Panc1 (cell line): ENCODE results near the gene NDUFAF4. TPM values are rescaled to one million over a fixed set of nuclear protein-coding genes. Genes with fewer than 3 reads are reported as not detected.

ENCODE experiments used
- ATAC-seq: fragments of 200-7000 bp; cut with Tn5 transposase; 2 replicates; pipeline ENCODE4 v1.9.1; 2020; ENCODE audit warnings: mild to moderate bottlenecking, moderate library complexity
- BruUV-seq: library from RNA; stranded (reverse); fragments of 400-500 nt; replicated peaks from 2 replicates; lab custom pipeline; 2021; lab: Mats Ljungman, UMichigan
- CTCF ChIA-PET: fragments of 300-600 bp; sonication (Branson Sonifier 250); formaldehyde crosslinking; loops from one replicate; lab custom pipeline; 2022; ENCODE audit warnings: antibody characterized with exemption; lab: Charles Lee
- POLR2A ChIA-PET: fragments of 300-600 bp; sonication (Branson Sonifier 250); formaldehyde crosslinking; loops from one replicate; lab custom pipeline; 2022; ENCODE audit warnings: antibody characterized with exemption; lab: Charles Lee
- DNase-seq: peaks from one replicate; pipeline ENCODE4 v3.0.0-alpha.2; 2010; ENCODE audit warnings: low read depth, low spot score
- H3K27ac ChIP-seq: 2 replicates; pipeline ENCODE4 v1.5.1; 2011; ENCODE audit warnings: mild to moderate bottlenecking, low read length, inconsistent platforms
- H3K27me3 ChIP-seq: fragments of 200-500 bp; sonication (Bioruptor generic); 2 replicates; pipeline ENCODE4 v1.6.0; 2014; ENCODE audit warnings: low read length, inconsistent platforms; ENCODE audit not compliant: control insufficient read depth, insufficient read depth
- H3K36me3 ChIP-seq: fragments of 200-500 bp; sonication (Bioruptor generic); 2 replicates; pipeline ENCODE4 v1.5.1; 2014; ENCODE audit warnings: inconsistent platforms, mild to moderate bottlenecking, low read length, moderate library complexity; ENCODE audit not compliant: control insufficient read depth, insufficient read depth
- H3K4me1 ChIP-seq: 2 replicates; pipeline ENCODE4 v1.5.1; 2011; ENCODE audit warnings: inconsistent platforms, mild to moderate bottlenecking, low read length, moderate library complexity; ENCODE audit not compliant: control insufficient read depth, insufficient read depth
- H3K4me3 ChIP-seq, 2 experiments: 2 replicates each; pipeline ENCODE4 v1.5.1; 2011 to 2012; ENCODE audit warnings: low read depth in 2 of 2, low read length in 2 of 2, mild to moderate bottlenecking in 2 of 2, inconsistent platforms in 1 of 2, moderate library complexity in 1 of 2
- H3K9me3 ChIP-seq: fragments of 200-500 bp; sonication (Bioruptor generic); 2 replicates; pipeline ENCODE4 v1.5.1; 2014; ENCODE audit warnings: low read depth, mild to moderate bottlenecking, inconsistent platforms, low read length, moderate library complexity; ENCODE audit not compliant: control insufficient read depth, insufficient read depth
- CTCF ChIP-seq: fragments of 450-650 bp; IDR thresholded peaks from 2 replicates; pipeline ENCODE4 v1.5.1; 2017; ENCODE audit warnings: mild to moderate bottlenecking
- POLR2AphosphoS5 ChIP-seq: IDR thresholded peaks from 2 replicates; pipeline ENCODE4 v1.6.1; 2012; ENCODE audit warnings: mild to moderate bottlenecking, low read depth, low read length, moderate library complexity
- SIN3A ChIP-seq: IDR thresholded peaks from 2 replicates; pipeline ENCODE4 v1.6.1; 2012; ENCODE audit warnings: low read depth, mild to moderate bottlenecking, low read length, moderate library complexity, borderline replicate concordance; ENCODE audit not compliant: insufficient read depth
- TCF7L2 ChIP-seq: IDR thresholded peaks from 2 replicates; pipeline ENCODE4 v1.6.1; 2011; ENCODE audit warnings: mild to moderate bottlenecking, low read depth, low read length, inconsistent platforms
- in situ Hi-C: cut with HindIII; loops from 2 replicates; pipeline ENCODE4 v1.10.0; 2016; ENCODE audit warnings: low sequenced_read_pairs, low pct_unique_long_range_greater_than_20kb
- intact Hi-C: fragments of 100-400 bp; cut with micrococcal nuclease; formaldehyde crosslinking; loops from one replicate; pipeline ENCODE4 v1.10.0; 2022; ENCODE audit not compliant: unreplicated experiment
- total RNA-seq: library from RNA; stranded (reverse); gene quantifications from one replicate; pipeline ENCODE4 v1.2.1, GENCODE V29; 2021; ENCODE audit not compliant: unreplicated experiment
- TF ChIP-seq, protein P1 (sequence below), 2 experiments: IDR thresholded peaks; 2 replicates each; pipeline ENCODE4 v1.6.1; 2011 to 2012; ENCODE audit warnings: low read depth in 2 of 2, control low read depth in 1 of 2, low read length in 1 of 2, mild to moderate bottlenecking in 1 of 2, moderate library complexity in 1 of 2; ENCODE audit not compliant: insufficient read depth in 1 of 2

Gene NDUFAF4
- total RNA-seq, 1 experiment from 2014 or later: 42.0 TPM

DNA sequence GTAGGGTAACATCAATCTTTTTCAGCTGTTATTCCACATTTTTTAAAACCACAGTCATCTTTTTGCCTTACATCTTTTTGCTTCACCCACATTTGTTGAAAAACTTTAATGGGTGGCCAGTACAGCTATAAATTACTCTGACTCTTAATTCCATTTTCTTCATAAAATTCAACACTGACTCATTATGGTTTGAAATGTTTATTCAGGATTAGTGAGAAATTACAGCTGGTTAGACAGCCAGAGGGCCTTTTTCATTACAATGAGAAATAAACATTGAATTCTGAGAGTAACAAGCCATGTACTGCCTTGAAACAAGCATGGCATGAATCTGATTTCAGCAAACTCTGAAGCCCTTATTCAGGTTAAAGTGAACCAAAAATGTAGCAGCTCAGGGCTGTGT lies 19.5 kb downstream of the NDUFAF4 start:
- POLR2A ChIA-PET: no interaction called here
- H3K27ac ChIP-seq: no peak overlapping the region
- no peaks in the 10 kb centered on the region for H3K9me3 ChIP-seq
- H3K36me3 ChIP-seq: no peaks in the 10 kb centered on the region
- no peaks in the 10 kb centered on the region; the same call in 1 of the 2 replicates for H3K27me3 ChIP-seq
- ATAC-seq: no peak
- no TSS peak for BruUV-seq
- no peak overlapping the region for H3K4me3 ChIP-seq
- CTCF ChIA-PET: no interaction called here
- H3K4me1 ChIP-seq: no peaks in the 10 kb centered on the region
- intact Hi-C loops: no loop called here
- DNase-seq: no peak
- TF ChIP-seq, protein P1, sequence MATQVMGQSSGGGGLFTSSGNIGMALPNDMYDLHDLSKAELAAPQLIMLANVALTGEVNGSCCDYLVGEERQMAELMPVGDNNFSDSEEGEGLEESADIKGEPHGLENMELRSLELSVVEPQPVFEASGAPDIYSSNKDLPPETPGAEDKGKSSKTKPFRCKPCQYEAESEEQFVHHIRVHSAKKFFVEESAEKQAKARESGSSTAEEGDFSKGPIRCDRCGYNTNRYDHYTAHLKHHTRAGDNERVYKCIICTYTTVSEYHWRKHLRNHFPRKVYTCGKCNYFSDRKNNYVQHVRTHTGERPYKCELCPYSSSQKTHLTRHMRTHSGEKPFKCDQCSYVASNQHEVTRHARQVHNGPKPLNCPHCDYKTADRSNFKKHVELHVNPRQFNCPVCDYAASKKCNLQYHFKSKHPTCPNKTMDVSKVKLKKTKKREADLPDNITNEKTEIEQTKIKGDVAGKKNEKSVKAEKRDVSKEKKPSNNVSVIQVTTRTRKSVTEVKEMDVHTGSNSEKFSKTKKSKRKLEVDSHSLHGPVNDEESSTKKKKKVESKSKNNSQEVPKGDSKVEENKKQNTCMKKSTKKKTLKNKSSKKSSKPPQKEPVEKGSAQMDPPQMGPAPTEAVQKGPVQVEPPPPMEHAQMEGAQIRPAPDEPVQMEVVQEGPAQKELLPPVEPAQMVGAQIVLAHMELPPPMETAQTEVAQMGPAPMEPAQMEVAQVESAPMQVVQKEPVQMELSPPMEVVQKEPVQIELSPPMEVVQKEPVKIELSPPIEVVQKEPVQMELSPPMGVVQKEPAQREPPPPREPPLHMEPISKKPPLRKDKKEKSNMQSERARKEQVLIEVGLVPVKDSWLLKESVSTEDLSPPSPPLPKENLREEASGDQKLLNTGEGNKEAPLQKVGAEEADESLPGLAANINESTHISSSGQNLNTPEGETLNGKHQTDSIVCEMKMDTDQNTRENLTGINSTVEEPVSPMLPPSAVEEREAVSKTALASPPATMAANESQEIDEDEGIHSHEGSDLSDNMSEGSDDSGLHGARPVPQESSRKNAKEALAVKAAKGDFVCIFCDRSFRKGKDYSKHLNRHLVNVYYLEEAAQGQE (IDR thresholded peaks at IDR 0.05; ENCODE audit: insufficient read depth in 1 of 2, low read depth in 2 of 2, low read length in 1 of 2): no peak
- TF ChIP-seq SIN3A (no peak), POLR2AphosphoS5 (no peak), TCF7L2 (no peak), CTCF (no peak)
- in situ Hi-C loops: no loop called here

- in situ Hi-C loops (no loop called here), intact Hi-C loops (no loop called here)
- DNase-seq: no peak
- Histone ChIP-seq H3K9me3 (no peaks in the 10 kb centered on the region), H3K36me3 (no peaks in the 10 kb centered on the region), H3K27me3 (no peaks in the 10 kb centered on the region; the same call in 1 of the 2 replicates), H3K4me3 (no peak overlapping the region), H3K27ac (no peak overlapping the region), H3K4me1 (no peaks in the 10 kb centered on the region)
- no TSS peak for BruUV-seq
- ChIA-PET CTCF (no interaction called here), POLR2A (no interaction called here)
- no peak for ATAC-seq
- TF ChIP-seq SIN3A: no peak
- TF ChIP-seq, protein P1 (IDR thresholded peaks at IDR 0.05; ENCODE audit: insufficient read depth in 1 of 2, low read depth in 2 of 2, low read length in 1 of 2): no peak
- no peak for TF ChIP-seq CTCF
- no peak for TF ChIP-seq POLR2AphosphoS5
- TF ChIP-seq TCF7L2: no peak
These were observed 20.7 kb downstream of the NDUFAF4 start for GRCh38 chr6:96876886-96877545.
